Fibroblast of villous mesenchyme (primary cell): ENCODE data around the gene CYB5A. TPM values are rescaled to one million over a fixed set of nuclear protein-coding genes. Genes with fewer than 3 reads are reported as not detected.
A peak's percentile ranks its signal among the peaks of the same experiment; 100 is the strongest.

ENCODE experiments used
- DNase-seq: peaks from one replicate; pipeline ENCODE4 v3.0.0-alpha.2; 2010; ENCODE audit warnings: low read depth
- H3K4me3 ChIP-seq: 2 replicates; pipeline ENCODE4 v1.5.1; 2011; ENCODE audit warnings: low read depth, mild to moderate bottlenecking, low read length
- CTCF ChIP-seq: IDR thresholded peaks from 2 replicates; pipeline ENCODE4 v1.5.1; 2012; ENCODE audit warnings: low read depth, mild to moderate bottlenecking, low read length; ENCODE audit not compliant: insufficient read depth
- total RNA-seq: library from RNA; depleted of rRNA; stranded (reverse); fragments of >200 nt; gene quantifications from 2 replicates; pipeline ENCODE4 v1.2.3, GENCODE V29; 2012

The CYB5A gene
- total RNA-seq, 1 donor, result 114 TPM

- no peak for DNase-seq
- TF ChIP-seq CTCF, result no peak
Observed at GRCh38 chr18:74283646-74284045, 8.1 kb downstream of the CYB5A start.

GRCh38 chr18:74282755-74283554 is 8.8 kb downstream of the CYB5A start:
- no peak for TF ChIP-seq CTCF
- no peak for DNase-seq
- no peak overlapping the region for H3K4me3 ChIP-seq

More at GRCh38 chr18:74283646-74284045, 8.1 kb downstream of the CYB5A start:
- no peak overlapping the region for H3K4me3 ChIP-seq

GRCh38 chr18:74281980-74282754 is 9.6 kb downstream of the CYB5A start:
- peak; percentile 72 for DNase-seq
- no peak overlapping the region for H3K4me3 ChIP-seq
- no peak for TF ChIP-seq CTCF

GRCh38 chr18:74281011-74281979 is 10.5 kb downstream of the CYB5A start:
- no peak for TF ChIP-seq CTCF

GRCh38 chr18:74278983-74279382 is 12.8 kb downstream of the CYB5A start:
- TF ChIP-seq CTCF, result no peak
- DNase-seq, result no peak
- H3K4me3 ChIP-seq, result no peak overlapping the region

More at GRCh38 chr18:74281011-74281979, 10.5 kb downstream of the CYB5A start:
- H3K4me3 ChIP-seq, result no peak overlapping the region
- DNase-seq, result no peak

- H3K4me3 ChIP-seq, result no peak overlapping the region
- no peak for DNase-seq
- TF ChIP-seq CTCF, result no peak
Observed at GRCh38 chr18:74278058-74278457, 13.7 kb downstream of the CYB5A start.
